B cell (primary cell): ENCODE measurements around the gene CDRT4. TPM values are rescaled to one million over a fixed set of nuclear protein-coding genes. Genes with fewer than 3 reads are reported as not detected.

Experiments
- ATAC-seq: fragments of 200-7000 bp; cut with Tn5 transposase; one replicate; pipeline ENCODE4 v1.10.0; 2021; ENCODE audit warnings: low read depth, mild to moderate bottlenecking, moderate number of reproducible peaks, moderate library complexity
- CTCF ChIA-PET: fragments of 350-600 bp; sonication (Branson Sonifier 250); formaldehyde crosslinking; loops from one replicate; lab custom pipeline; 2021; ENCODE audit warnings: antibody characterized with exemption, inconsistent platforms; lab: Charles Lee
- POLR2A ChIA-PET: fragments of 350-600 bp; sonication (Branson Sonifier 250); formaldehyde crosslinking; loops from one replicate; lab custom pipeline; 2021; ENCODE audit warnings: antibody characterized with exemption; lab: Charles Lee
- DNase-seq: peaks from one replicate; pipeline ENCODE4 v3.0.0; 2013
- H2AFZ ChIP-seq: 2 replicates; pipeline ENCODE4 v1.6.1; 2012; ENCODE audit warnings: mild to moderate bottlenecking, low read depth, low read length; ENCODE audit not compliant: insufficient read depth, poor library complexity, severe bottlenecking
- H3K27ac ChIP-seq, 2 donors: 1 replicate in 1 of 2; 2 replicates in 1 of 2; pipeline ENCODE4 v1.5.1; 2012 to 2013; ENCODE audit warnings: low read length in 2 of 2, mild to moderate bottlenecking in 2 of 2, moderate library complexity in 1 of 2
- H3K27me3 ChIP-seq, 4 experiments: fragments of 200-600 bp in 1 of 4; sonication (generic) in 1 of 4; replicated peaks in 1 of 4; 1 replicate in 2 of 4; 2 replicates in 2 of 4; pipeline versions ENCODE4 v1.6.1 to v1.7.0; 2013 to 2016; ENCODE audit warnings: low read length in 3 of 4, mild to moderate bottlenecking in 2 of 4, mixed read lengths in 1 of 4, moderate library complexity in 1 of 4; ENCODE audit not compliant: insufficient read depth in 4 of 4, control insufficient read depth in 3 of 4; ENCODE audit errors: control extremely low read depth in 1 of 4
- H3K36me3 ChIP-seq, 2 experiments: replicated peaks in 1 of 2; 1 replicate in 1 of 2; 2 replicates in 1 of 2; pipeline versions ENCODE4 v1.6.1 to v1.7.1; 2013; ENCODE audit warnings: low read length in 1 of 2; ENCODE audit not compliant: insufficient read depth in 2 of 2, control insufficient read depth in 1 of 2; ENCODE audit errors: control extremely low read depth in 1 of 2, extremely low read depth in 1 of 2
- H3K4me1 ChIP-seq, 2 donors: fragments of 200-600 bp in 1 of 2; sonication (generic) in 1 of 2; 1 replicate in 1 of 2; 2 replicates in 1 of 2; pipeline versions ENCODE4 v1.5.1 to v1.6.1; 2013 to 2017; ENCODE audit warnings: low read length in 2 of 2; ENCODE audit not compliant: control insufficient read depth in 2 of 2, insufficient read depth in 2 of 2
- H3K4me2 ChIP-seq: replicated peaks from 2 replicates; pipeline ENCODE3; 2012; ENCODE audit warnings: mild to moderate bottlenecking, low read depth, low read length; ENCODE audit not compliant: poor library complexity, severe bottlenecking
- H3K4me3 ChIP-seq, 5 experiments: fragments of 200-600 bp in 1 of 5; sonication (generic) in 1 of 5; 1 replicate in 3 of 5; 2 replicates in 2 of 5; pipeline versions ENCODE4 v1.5.1 to v1.7.0; 2011 to 2016; ENCODE audit warnings: low read length in 4 of 5, mild to moderate bottlenecking in 4 of 5, low read depth in 2 of 5, control low read depth in 1 of 5, moderate library complexity in 1 of 5; ENCODE audit not compliant: insufficient read depth in 1 of 5; ENCODE audit errors: control extremely low read depth in 1 of 5, extremely low read depth in 1 of 5
- H3K79me2 ChIP-seq: fragments of 200-600 bp; sonication (generic); one replicate; pipeline ENCODE4 v1.6.0; 2016; ENCODE audit warnings: low read length; ENCODE audit not compliant: control insufficient read depth, insufficient read depth
- H3K9ac ChIP-seq: fragments of 200-600 bp; sonication (generic); 2 replicates; pipeline ENCODE4 v1.6.1; 2017; ENCODE audit warnings: mild to moderate bottlenecking, low read length, moderate library complexity
- H3K9me3 ChIP-seq, 3 donors: one replicate each; pipeline versions ENCODE4 v1.6.1 to v1.7.1; 2013; ENCODE audit warnings: low read length in 2 of 3; ENCODE audit not compliant: control insufficient read depth in 2 of 3, insufficient read depth in 1 of 3; ENCODE audit errors: control extremely low read depth in 1 of 3
- H4K20me1 ChIP-seq: 2 replicates; pipeline ENCODE4 v1.6.0; 2012; ENCODE audit warnings: mild to moderate bottlenecking, low read length; ENCODE audit not compliant: insufficient read depth, control insufficient read depth, poor library complexity, severe bottlenecking
- H3K27ac Mint-ChIP-seq: one replicate; pipeline ENCODE4 v1.8.0; 2021; ENCODE audit warnings: mixed read lengths
- H3K27me3 Mint-ChIP-seq: one replicate; pipeline ENCODE4 v1.8.0; 2021; ENCODE audit warnings: mixed read lengths
- H3K4me1 Mint-ChIP-seq: one replicate; pipeline ENCODE4 v1.8.0; 2021; ENCODE audit warnings: mixed read lengths
- H3K4me3 Mint-ChIP-seq: one replicate; pipeline ENCODE4 v1.8.0; 2021; ENCODE audit warnings: mixed read lengths
- H3K9me3 Mint-ChIP-seq: one replicate; pipeline ENCODE4 v1.8.0; 2022; ENCODE audit warnings: mixed read lengths; ENCODE audit not compliant: insufficient read depth
- CTCF ChIP-seq: fragments of 200-600 bp; IDR thresholded peaks from one replicate; pipeline ENCODE4 v1.8.0; 2022; ENCODE audit warnings: antibody characterized with exemption, mild to moderate bottlenecking
- EZH2 ChIP-seq: IDR thresholded peaks from 2 replicates; pipeline ENCODE4 v1.6.1; 2012; ENCODE audit warnings: borderline replicate concordance, low read depth, mild to moderate bottlenecking, moderate library complexity, low read length; ENCODE audit not compliant: insufficient read depth, poor library complexity, severe bottlenecking
- WGBS: methylation state at CpG from one replicate; pipeline ENCODE4 v1.1.5; 2013; ENCODE audit warnings: missing lambda C conversion rate; ENCODE audit not compliant: insufficient coverage; 5-methylcytosine and 5-hydroxymethylcytosine counted together
- intact Hi-C: fragments of 100-400 bp; cut with micrococcal nuclease; formaldehyde crosslinking; loops from one replicate; pipeline ENCODE4 v1.10.0; 2022
- polyA plus RNA-seq: library from polyadenylated mRNA; depleted of rRNA; stranded (reverse); fragments of >200 nt; gene quantifications from 2 replicates; pipeline ENCODE4 v1.2.3, GENCODE V29; 2012
- total RNA-seq, 2 donors: library from RNA; stranded (reverse); fragments of 120-200 nt in 1 of 2; gene quantifications; 1 replicate in 1 of 2; 2 replicates in 1 of 2; pipeline versions ENCODE4 v1.2.3 to v1.2.4, GENCODE V29; 2013 to 2022

Gene CDRT4
- total and polyA plus RNA-seq, 2 donors (not counting 1 experiment from before 2014, with no cell fraction given): 11.6 to 23.0 TPM

GRCh38 chr17:15431196-15431595 lies 36.2 kb downstream of the CDRT4 start:
- CTCF ChIA-PET: no interaction called here
- H3K4me1 Mint-ChIP-seq: no peaks in the 10 kb centered on the region
- POLR2A ChIA-PET: no interaction called here
- intact Hi-C loops: no loop called here
- Histone ChIP-seq H4K20me1 (no peaks in the 10 kb centered on the region), H3K4me1 (no peaks in the 10 kb centered on the region), H3K9me3 (peaks cover 0 to 5% (median 0%) of the 10 kb centered on the region in 3 donors), H3K27me3 (no peaks in the 10 kb centered on the region), H3K4me2 (no peak overlapping the region), H3K79me2 (no peaks in the 10 kb centered on the region), H2AFZ (no peak overlapping the region), H3K36me3 (no peaks in the 10 kb centered on the region), H3K9ac (no peak overlapping the region), H3K4me3 (no peak overlapping the region), H3K27ac (no peak overlapping the region)
- WGBS: 97% methylated on average over 10 of the region's 11 CpGs
- H3K9me3 Mint-ChIP-seq: no peaks in the 10 kb centered on the region
- no peak overlapping the region for H3K27ac Mint-ChIP-seq
- DNase-seq: no peak
- H3K4me3 Mint-ChIP-seq: no peak overlapping the region
- no peak for TF ChIP-seq CTCF
- TF ChIP-seq EZH2: no peak
- no peaks in the 10 kb centered on the region for H3K27me3 Mint-ChIP-seq
- no peak for ATAC-seq

GRCh38 chr17:15424521-15424920 lies 42.9 kb downstream of the CDRT4 start:
- CTCF ChIA-PET: no interaction called here
- ATAC-seq (no peak), DNase-seq (no peak)
- peaks cover 0 to 5% (median 0%) of the 10 kb centered on the region in 3 donors for H3K9me3 ChIP-seq
- Mint-ChIP-seq H3K9me3 (no peaks in the 10 kb centered on the region), H3K4me1 (no peaks in the 10 kb centered on the region), H3K27me3 (peaks cover 3% of the 10 kb centered on the region), H3K4me3 (no peak overlapping the region), H3K27ac (no peak overlapping the region)
- no peaks in the 10 kb centered on the region for H3K36me3 ChIP-seq
- no peaks in the 10 kb centered on the region for H4K20me1 ChIP-seq
- no peaks in the 10 kb centered on the region for H3K4me1 ChIP-seq
- no peak overlapping the region for H3K27ac ChIP-seq
- POLR2A ChIA-PET: no interaction called here
- intact Hi-C loops: no loop called here
- no peaks in the 10 kb centered on the region for H3K27me3 ChIP-seq
- no peak overlapping the region for H3K4me2 ChIP-seq
- WGBS: 100% methylated on average over 1 of the region's 3 CpGs
- H2AFZ ChIP-seq: no peak overlapping the region
- no peak overlapping the region for H3K9ac ChIP-seq
- H3K79me2 ChIP-seq: no peaks in the 10 kb centered on the region
- TF ChIP-seq CTCF (no peak), EZH2 (no peak)
- H3K4me3 ChIP-seq: no peak overlapping the region
